HL-60/S4 treated with retinoic acid at 250 ng/mL for 4 days and 3 days (cell line): ENCODE measurements around the gene VAMP3.

Source experiments
- in situ Hi-C: fragments of 300-500 bp; cut with MboI; formaldehyde crosslinking; loops from 2 replicates; pipeline ENCODE4 v1.7.0; 2022; ENCODE audit warnings: low sequenced_read_pairs

The VAMP3 gene

GRCh38 chr1:7770997-7771822 lies at the start of gene VAMP3:
Gene VAMP3, plus strand, starts transcription at chr1:7771296. Its CDS starts 88 bp downstream, at chr1:7771384.
- in situ Hi-C loops, result no loop called here

- in situ Hi-C loops, result no loop called here
These were observed 49.0 kb upstream of the VAMP3 start for GRCh38 chr1:7721940-7722669.

GRCh38 chr1:7722670-7723012 lies 48.5 kb upstream of the VAMP3 start:
- in situ Hi-C loops, result no loop called here

DNA sequence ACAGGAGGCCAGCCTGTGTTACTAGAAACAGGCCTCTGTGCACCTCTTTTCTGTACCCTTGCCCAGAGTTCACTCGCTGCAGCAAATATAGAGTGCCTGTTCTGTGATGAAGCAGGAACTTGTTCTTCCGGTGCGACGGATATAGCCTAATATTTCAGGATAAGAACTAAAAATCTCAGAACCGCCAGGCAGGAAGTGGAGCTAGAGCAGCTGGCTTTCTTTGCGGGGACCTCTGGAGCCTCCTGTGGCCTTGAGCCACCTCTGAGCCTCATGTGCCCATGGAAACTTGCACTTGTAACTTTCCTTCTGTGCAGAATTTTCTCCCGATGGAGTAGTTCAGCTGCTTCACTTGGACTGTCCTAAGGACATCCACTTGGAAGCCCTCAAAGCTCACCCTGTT lies 44.5 kb upstream of the VAMP3 start:
- in situ Hi-C loops, result no loop called here

DNA sequence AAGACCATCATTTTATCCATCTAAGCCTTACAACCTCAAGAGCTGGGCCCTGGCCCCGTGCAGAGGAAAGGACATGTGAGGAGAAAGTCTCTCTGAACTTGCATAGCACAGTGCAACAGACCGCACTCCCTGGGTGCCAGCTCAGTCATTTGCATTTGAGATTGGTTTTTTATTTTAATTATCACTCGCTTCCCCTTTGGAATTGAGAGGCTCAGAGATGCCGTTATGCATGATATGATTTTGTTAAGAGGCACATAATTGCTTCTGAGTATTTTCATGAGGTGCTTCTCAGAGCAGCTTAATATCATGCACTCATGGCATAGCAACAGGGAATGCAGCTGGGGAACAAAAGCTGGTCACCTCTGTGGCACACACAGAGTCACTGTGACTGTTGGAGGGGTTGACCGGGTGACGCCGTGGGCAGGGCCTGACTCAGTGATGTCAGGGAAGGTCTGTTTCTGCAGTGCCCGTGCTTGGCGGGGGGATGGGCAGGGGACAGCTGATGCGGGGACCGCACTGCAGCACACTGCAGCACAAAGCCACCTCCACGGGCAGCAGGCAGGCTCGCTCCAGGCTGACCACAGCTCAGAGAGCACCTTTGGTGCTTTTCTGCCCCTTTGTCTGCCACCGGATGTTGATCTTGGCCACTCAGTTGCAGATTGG lies 43.2 kb upstream of the VAMP3 start:
- in situ Hi-C loops, result no loop called here

DNA sequence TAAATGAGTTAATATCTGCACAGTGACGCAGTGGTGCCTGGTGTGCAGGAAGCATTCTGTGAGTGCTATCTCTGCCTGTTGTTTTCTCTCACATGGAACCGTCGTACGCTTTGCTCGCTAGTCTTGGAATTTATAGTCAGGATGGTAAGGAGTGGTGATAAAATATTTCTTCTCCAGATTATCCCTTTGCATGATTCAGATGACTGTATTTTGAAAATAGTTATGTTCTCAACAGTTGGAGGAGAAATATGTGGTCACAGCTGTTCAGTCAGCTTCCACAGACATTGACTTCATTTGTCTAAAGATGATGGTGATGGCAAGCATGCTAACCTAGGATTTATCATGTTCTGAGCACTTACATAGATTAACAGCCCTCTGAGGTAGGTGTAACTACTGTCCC lies 41.3 kb upstream of the VAMP3 start:
- in situ Hi-C loops, result no loop called here

DNA sequence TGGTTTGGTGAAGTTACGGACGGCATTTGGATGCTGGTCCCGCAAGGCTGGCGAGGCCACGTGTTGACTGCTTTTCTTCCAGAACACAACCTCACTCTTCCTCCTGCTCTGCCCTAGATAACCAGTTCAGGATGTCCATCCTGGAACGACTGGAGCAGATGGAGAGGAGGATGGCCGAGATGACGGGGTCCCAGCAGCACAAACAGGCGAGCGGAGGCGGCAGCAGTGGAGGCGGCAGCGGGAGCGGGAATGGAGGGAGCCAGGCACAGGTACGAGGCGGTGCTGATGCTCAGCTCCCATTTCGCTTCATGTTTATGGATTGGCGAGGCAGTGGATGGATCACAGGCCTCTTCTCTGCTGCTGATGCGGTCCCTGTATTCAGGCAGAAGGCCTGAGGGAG lies 38.8 kb upstream of the VAMP3 start:
- in situ Hi-C loops, result no loop called here

GRCh38 chr1:7733276-7733675 lies 37.8 kb upstream of the VAMP3 start:
- in situ Hi-C loops, result no loop called here

DNA sequence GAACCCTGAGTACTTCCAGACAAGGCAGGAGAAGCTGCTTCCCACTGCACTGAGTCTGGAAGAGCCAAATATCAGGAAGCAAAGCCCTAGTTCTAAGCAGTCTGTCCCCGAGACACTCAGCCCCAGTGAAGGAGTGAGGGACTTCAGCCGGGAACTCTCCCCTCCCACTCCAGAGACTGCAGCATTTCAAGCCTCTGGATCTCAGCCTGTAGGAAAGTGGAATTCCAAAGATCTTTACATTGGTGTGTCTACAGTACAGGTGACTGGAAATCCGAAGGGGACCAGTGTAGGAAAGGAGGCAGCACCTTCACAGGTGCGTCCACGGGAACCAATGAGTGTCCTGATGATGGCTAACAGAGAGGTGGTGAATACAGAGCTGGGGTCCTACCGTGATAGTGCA lies 33.1 kb upstream of the VAMP3 start:
- in situ Hi-C loops, result no loop called here

GRCh38 chr1:7743346-7743745 lies 27.8 kb upstream of the VAMP3 start:
- in situ Hi-C loops, result no loop called here

GRCh38 chr1:7744882-7745281 lies 26.2 kb upstream of the VAMP3 start:
- in situ Hi-C loops, result no loop called here

DNA sequence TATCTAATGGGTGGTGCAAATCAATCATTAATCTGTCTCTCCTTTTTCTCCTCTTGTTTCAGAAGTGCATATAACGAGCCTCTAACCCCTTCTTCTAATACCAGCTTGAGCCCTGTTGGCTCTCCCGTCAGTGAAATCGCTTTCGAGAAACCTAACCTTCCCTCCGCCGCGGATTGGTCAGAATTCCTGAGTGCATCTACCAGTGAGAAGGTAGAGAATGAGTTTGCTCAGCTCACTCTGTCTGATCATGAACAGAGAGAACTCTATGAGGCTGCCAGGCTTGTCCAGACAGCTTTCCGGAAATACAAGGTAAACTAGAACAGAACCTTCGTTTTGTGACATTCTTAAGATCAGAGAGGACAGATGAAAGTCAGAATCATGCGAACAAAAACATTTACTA lies 25.3 kb upstream of the VAMP3 start:
- in situ Hi-C loops, result no loop called here

DNA sequence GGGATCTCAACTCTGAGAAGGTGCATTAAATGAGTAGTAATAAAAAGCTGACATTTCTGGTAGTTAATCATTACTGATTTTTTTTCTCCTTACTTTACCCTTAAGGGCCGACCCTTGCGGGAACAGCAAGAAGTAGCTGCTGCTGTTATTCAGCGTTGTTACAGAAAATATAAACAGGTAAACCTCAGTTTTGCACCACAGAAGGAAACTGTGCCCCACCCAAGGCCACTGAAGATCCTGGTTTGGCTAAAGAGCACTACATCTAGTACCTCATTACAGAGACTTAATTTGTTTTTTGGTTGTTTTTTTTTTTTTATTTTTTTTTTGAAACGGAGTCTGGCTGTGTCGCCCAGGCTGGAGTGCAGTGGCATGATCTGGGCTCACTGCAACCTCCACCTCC lies 23.5 kb upstream of the VAMP3 start:
- in situ Hi-C loops, result no loop called here

GRCh38 chr1:7749126-7749525 lies 22.0 kb upstream of the VAMP3 start:
- in situ Hi-C loops, result no loop called here

DNA sequence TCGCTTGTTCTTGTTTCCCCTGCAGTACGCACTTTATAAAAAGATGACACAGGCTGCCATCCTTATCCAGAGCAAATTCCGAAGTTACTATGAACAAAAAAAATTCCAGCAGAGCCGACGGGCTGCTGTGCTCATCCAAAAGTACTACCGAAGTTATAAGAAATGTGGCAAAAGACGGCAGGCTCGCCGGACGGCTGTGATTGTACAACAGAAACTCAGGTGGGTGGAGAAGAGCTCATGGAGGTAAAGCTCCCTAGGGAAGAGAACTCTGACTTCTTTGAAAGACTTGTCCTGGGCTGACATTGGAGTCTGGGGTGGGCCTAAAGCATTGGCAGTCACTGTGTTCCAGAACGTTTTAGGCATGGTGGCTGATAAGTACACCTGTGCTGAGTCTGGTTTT lies 19.9 kb upstream of the VAMP3 start:
- in situ Hi-C loops, result no loop called here

GRCh38 chr1:7752512-7753417 lies 18.3 kb upstream of the VAMP3 start:
- in situ Hi-C loops, result no loop called here

DNA sequence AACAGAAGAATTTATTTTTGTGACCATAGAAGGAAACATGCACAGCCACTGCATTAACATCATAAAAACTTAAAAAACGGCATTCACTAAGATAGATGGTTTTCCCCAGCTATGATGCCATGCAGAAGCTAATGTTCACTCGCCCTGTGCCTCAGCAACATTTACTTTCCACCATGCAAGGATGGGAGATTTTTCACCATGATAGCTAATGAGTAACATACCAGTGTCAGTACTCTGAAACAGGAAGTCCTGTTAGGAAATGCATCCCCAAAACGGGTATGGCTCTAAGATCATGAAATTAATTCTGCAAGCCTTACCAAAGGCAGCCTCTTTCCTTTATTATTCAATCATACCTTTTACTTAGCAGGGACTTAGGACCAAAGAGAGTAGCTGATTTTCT lies 17.5 kb upstream of the VAMP3 start:
- in situ Hi-C loops, result no loop called here

DNA sequence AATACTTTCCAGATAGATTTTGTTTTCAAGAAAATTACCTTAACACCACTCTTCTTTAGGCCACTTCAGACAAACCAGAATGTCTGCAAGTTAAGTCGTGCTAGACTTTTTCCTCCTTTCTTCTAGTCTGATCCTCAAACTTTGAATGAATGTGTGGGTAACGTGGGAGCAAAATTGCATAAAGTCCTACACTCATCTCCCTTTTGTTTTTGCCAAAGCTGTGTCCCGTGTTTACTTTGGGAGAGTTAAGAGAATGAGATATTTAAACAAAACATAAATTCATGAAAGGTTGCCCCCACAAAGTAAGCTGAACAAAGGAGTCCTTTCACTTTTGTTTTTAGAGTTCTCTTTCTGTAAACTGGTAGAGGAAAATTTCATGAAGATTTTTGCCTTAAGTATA lies 16.9 kb upstream of the VAMP3 start:
- in situ Hi-C loops, result no loop called here

GRCh38 chr1:7755448-7755847 lies 15.6 kb upstream of the VAMP3 start:
- in situ Hi-C loops, result no loop called here

- in situ Hi-C loops, result no loop called here
These were observed 10.9 kb upstream of the VAMP3 start for GRCh38 chr1:7760245-7760644.

DNA sequence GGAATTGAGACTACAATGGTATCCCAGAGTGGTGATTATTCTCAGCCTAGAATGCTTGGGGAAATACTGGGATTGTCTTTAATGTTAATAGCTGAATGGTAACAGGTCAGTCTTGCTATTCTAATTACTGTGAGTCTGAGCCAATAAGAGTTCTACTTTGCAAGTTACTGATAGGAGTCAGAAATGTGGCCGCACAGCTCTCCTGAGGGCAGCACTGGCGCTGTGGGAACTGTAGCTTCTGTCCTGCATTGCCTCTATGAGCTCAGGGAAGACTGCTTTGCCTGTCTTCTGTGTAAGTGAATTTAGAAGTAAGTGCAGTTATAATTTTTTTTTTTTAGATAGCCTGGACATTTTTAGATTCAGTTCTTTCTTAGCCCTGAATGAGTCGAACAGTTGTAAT lies 10.0 kb upstream of the VAMP3 start:
- in situ Hi-C loops, result no loop called here
